Dedifferentiated amniotic fluid mesenchymal stem cell (primary cell): ENCODE measurements around the gene RAB7A.
"Not testable (repeated sequence)": the region's sequence is repeated elsewhere in the genome, so short reads cannot be mapped to it uniquely, and the experiment has no call there.

ENCODE experiments used
- DNase-seq: peaks from one replicate; pipeline ENCODE4 v3.0.0-alpha.2; 2016; ENCODE audit errors: extremely low spot score

Gene RAB7A

DNA sequence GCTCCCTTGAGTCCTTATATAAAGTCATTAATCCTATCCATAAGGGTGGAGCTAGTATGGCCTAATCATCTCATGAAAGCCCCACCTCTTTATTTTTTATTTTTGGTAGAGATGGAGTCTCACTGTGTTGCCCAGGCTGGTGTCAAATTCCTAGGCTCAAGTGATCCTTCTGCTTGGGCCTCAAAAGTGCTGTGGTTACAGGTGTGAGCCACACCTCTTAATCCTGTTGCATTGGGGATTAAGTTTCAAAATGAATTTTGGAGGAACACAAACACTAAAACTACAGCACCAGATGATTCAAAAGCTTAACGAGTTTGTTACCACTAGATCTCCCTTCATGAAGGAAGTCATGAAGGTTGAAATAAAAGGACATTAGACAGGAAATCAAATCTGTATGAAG, 27.7 kb downstream of the RAB7A start:
- DNase-seq: no peak

DNA sequence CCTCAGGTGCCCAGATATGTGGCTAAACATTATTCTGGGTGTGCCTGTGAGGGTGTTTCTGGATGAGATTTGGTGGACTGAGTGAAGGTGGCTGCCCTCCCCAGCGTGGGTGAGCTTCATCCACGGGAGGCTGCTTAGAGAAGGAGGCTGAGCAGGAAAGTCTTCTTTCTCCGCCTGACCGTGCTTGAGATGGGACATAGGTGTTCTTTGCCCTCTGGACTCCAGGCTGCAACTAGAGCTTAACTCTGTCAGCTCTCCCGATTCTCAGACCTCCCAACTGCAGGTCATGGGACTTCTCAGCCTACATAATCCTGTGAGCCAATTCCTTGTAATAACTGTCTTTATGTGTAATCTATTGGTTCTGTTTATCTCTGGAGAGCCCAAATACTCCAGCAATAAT, 34.1 kb downstream of the RAB7A start:
- DNase-seq: no peak

DNA sequence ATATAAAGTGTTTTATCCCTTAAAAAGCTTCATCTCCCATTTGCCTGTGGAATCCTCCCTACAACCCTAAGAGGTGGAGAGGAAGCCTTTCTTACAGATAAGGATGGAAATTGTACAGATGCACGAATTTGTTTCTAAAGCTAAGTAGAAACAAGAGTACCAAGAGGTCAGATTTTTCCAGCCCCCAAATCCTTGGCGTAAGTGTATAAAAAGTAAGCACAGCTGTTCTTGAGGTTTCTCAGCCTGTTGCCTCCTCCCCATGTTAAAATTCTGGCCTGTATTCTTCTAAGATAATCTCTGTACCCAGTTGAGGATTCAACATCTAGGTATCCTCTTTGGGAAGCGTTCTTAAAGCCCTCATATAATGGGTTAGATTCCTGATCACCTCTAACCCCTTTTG, 34.9 kb downstream of the RAB7A start:
- no peak for DNase-seq

DNA sequence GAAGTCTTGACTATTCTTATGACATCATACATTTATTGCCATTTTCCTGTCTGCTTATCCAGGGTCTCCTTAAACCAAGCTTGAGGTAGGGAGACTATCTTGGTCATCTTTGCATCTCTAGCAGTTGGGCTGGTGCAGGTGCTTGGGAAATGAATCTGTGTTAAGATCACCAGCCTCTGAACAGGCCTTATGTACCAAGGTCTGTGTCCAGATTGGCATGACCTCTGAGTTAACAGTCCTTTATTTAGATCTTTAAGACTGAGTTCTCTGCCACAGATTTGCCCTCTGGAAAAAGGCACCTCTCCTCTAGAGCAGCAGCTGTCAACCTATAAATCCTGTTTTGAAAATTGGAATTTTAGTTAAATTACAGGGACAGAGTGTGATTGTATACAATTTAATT, 35.4 kb downstream of the RAB7A start:
- no peak for DNase-seq

DNA sequence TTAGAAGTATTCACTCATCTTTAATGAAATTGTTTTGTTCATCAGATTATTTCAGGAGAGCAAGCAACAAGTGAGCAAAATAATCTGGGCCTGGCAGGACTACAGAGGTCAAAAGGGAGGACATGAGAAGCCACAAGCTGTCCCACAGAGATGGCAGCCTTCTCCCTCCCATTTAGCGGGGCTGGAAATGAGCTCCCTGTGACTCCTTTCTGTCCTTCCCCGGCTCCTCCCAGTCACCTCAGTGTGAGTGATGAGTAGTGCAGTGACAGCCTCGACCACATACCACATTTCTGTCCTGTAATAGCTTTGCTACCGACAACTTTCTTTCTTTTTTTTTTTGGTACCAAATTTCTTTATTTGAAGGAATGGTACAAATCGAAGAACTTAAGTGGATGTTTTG, 38.0 kb downstream of the RAB7A start:
- no peak for DNase-seq

DNA sequence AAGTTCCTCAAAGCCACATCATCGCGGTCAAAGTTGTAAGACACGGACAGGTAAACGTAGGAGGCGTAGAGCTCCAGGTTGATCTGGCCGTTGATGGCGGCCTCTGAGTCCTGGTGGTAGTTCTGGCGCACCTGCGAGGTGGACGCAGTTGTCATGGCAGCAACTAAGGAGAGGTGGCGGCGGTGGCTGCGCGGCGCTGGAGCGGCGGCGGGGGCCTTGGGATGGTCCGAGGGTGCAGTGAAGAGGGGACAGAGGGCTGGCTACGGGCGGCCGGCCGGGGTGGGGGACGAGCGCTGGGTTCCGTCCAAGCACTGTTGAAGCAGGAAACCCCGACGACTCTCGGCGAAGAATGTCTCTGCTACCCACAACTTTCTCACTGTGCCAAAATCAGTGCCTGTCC, 38.9 kb downstream of the RAB7A start:
- no peak for DNase-seq

DNA sequence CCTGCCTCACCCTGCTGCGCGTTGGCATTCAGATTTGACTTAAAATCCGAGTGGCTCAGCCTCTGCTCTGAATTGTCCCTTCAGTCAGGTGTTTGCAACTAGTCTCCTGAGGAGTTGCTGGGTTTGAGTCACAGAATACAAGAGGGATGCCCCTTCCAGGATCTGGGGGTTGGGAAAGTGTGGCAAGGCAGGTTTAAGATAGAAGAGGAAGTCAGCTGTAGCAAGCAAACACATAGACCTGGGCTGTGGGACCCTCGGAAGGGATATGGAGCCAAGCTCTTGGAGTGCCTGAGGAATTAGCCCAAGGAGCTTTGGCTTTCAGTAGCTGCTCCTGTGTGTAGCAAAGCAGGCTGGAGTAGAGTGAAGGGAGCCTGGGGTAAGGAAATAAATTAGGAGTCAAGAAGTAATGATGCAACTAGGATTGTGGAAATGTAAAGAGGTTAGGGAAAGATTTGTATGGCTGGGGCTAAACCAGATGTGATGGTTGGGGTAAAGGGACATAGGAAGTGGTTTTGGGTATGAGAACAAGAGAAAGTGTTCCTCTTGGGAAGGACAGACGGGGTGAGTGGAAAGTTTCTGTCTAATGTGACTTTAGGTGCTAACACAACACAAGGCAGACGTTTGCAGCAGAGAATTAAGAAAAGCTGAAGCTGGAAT, 41.2 kb downstream of the RAB7A start:
- no peak for DNase-seq

DNA sequence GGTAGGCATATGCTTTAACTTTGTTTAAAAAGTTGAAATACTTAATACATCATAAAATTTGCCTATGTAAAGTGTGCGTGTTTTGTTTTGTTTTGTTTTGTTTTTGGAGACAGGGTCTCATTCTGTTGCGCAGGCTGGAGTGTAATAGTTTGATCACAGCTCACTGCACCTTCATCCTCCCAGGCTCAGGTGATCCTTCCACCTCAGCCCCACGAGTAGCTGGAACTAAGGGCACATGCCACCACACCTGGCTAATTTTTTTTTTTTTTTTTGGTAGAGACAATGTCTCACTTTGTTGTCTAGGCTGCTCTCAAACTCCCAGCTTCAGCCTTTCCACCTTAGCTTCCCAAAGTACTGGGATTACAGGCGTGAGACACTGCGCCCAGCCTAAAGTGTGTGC, 42.5 kb downstream of the RAB7A start:
- DNase-seq: no peak

DNA sequence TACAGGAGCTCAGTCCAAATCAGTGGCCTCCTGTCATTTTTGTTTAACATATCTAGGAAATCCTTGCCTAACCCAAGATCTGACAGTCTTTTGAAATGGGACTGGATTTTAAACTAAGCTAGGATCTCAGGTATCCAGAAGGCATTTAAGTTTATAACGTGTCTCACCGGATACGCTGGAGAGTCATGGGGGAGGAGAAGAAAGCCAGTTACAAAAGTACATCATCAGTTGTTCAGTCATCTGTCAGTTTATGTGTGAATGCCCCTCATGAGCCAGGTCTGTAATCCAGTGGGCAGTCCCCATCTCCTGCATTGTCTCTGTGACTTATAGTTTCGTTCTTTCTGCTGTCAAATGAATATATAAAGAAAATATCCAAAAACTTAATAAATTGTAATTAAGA, 44.4 kb downstream of the RAB7A start:
- no peak for DNase-seq

DNA sequence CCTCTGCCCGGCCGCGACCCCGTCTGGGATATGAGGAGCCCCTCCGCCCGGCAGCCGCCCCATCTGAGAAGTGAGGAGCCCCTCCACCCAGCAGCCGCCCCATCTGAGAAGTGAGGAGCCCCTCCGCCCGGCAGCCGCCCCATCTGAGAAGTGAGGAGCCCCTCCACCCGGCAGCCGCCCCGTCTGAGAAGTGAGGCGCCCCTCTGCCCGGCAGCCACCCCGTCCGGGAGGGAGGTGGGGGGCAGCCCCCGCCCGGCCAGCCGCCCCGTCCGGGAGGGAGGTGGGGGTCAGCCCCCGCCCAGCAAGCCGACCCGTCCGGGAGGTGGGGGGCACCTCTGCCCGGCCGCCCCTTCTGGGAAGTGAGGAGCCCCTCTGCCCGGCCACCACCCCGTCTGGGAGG, 47.2 kb downstream of the RAB7A start:
- DNase-seq: not testable (repeated sequence)

DNA sequence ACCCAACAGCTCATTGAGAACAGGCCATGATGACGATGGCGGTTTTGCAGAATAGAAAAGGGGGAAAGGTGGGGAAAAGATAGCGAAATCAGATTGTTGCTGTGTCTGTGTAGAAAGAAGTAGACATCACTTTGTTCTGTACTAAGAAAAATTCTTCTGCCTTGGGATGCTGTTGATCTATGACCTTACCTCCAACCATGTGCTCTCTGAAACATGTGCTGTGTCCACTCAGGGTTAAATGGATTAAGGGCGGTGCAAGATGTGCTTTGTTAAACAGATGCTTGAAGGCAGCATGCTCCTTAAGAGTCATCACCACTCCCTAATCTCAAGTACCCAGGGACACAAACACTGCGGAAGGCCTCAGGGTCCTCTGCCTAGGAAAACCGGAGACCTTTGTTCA, 47.6 kb downstream of the RAB7A start:
- not testable (repeated sequence) for DNase-seq

DNA sequence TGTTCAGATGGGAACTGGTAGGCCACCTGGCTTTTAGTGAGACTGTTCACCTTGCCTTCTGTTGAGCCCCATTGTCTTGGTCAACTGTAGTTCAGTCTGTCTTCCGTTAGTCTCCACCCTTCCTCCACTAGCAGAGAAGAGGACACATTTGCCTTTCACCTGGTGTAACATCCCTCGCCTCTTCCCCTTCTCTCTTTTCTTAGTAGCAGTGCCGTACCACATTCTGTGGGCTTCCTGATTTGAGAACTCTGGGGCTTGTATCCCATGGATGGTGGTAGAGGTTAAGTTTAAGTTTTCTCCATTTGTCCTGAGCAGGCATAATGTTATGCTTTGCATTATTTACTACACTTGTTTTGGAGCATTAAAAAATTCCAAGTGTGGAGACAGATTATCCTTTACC, 49.3 kb downstream of the RAB7A start:
- DNase-seq: no peak

DNA sequence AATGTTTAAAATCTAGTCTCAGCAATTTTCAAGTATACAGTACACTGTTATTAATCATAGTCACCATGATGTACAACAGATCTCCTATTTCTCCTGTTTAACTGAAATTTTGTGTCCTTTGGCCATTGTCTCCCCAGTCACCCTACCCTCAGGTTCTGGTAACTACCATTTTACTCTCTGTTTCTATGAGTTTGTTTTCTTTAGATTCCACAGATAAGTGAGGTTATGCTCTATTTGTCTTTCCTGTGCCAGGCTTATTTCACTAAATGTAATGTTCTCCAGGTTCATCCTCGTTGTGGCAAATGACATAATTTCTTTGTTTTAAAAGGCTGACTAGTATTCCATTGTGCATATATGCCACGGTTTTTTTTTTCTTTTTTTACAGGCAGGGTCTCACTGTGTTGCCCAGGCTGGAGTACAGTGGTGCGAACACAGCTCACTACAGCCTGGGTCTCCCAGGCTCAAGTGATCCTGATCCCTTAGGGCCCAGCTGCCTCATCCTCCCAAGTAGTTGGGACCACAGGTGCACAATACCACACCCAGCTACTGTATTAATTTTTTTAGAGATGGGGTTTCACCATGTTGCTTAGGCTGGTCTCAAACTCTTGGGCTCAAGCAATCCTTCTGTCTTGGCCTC, 50.0 kb downstream of the RAB7A start:
- DNase-seq: no peak

DNA sequence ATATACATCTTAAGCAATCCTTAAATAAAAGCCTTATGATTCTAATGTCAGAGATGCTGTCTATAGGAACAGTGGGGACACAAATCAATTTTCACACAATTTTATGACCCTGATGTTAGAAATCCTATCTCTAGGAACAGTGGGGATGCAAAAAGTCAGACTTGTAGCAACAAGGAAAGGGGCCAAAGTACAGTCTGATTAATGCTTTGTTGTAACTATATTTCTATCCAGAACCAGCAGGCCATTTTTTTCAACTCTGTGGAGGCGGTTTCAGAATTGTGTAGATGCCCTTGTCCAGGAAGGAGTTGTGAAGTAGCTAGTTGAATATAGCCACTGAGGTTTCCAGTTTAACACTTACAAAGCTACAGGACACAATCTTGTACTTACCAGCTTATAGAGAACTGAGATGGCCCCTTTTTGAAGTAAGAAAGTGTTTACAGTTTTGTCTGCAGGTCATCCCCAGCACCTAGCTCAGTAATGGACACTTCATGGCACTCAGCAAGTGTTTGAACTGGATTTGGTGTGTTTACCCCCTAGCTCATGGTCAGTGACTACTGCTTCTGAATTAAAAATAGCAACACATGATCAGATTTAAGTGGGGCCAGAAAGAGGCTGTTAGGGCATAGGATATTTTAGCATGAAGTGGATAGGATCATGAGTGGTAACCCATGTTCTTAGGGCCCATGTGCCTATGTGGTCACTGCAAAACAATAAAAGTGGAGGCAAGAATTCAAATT, 54.3 kb downstream of the RAB7A start:
- DNase-seq: no peak

DNA sequence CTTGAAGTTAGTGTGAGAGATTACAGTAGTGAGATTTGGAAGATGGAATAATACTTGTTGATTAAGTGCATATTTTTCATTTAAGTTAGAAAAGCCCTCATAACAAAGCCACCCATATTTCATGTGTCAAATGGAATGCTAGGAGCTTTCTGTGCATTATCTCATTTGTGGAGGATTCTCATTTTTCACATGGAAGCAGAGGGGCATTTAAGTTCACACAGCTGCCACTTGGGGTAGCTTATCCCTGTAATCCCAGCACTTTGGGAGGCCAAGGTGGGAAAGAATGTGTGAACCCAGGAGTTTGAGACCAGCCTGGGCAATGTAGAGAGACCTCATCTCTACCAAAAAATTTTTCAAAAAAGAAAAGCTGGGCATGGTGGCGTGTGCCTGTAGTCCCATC, 55.2 kb downstream of the RAB7A start:
- no peak for DNase-seq

DNA sequence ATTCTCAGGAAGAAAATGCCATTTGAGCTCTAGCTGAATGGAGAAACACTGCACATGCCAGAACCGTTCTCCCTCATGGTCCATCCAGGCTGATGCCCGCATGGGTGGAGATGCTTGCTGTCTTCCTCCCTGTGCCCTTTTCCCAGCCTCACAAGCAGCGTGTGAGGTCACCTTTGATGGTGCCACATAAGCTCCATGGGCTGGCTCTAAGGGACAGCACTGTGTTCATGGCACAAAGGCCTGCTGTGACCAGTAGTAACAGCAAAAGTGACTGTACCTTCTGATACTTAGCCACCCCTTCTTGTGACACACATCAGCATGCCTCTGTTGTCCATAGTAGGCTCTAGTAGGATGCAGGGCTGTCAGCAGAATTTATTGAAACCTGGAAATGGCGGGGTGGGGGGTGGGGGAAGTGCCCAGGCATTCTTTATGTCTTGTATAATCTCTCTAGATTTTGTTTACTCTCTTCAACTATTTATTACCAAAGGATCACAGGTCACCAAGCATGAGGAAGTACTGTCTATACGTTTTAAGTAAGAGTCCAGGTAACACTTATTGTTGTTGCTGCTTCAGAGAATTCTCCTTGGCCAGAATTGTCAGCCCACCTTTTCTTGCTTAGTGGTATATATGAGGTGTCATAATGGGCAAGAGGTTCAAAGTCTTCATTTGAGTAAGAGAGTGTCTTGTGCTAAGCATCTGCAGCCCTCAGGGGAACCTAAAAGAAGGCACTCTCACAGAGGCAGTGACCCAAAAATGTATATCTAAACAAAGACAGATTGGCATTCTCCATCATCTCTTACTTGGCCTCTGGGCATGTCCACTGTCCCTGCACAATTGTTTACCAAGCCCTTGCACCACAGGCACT, 56.5 kb downstream of the RAB7A start:
- DNase-seq: no peak

DNA sequence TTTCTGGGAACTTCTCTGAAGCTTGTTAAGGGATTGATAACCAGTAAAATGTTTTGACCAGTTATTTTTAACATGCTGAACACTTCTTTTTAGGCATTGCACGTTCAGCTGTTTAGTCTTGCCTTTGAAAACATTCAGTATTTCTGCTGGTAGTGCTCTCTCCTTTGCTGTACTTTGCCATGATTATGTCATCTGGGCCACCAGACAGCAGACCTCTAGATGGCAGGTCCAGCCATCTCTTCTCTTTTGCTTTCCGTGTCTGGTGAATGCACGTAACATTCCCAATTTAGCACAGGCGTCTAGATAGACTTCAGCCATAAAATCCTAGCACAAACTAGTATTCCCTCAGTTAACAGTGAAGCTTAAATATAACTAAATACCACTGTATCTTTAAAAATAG, 57.8 kb downstream of the RAB7A start:
- no peak for DNase-seq

DNA sequence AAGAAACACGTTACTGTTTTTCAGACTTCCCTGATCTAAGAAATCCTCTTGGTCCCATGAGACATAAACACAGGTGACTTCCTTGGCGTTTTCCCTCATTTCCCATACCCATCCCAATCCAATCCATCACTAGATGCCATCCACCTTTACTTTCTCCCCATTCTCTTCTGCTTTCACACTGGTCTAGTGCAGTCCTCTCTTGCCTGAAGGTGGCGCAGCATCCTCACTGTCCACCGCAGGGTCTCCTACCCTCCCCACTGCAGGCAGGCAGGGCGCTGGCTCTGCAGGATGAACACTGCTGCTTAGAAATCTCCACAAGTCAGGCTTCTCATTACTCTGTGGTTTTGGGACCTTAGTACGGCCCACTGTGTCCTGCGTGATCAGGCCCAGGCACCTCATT, 58.2 kb downstream of the RAB7A start:
- DNase-seq: no peak

DNA sequence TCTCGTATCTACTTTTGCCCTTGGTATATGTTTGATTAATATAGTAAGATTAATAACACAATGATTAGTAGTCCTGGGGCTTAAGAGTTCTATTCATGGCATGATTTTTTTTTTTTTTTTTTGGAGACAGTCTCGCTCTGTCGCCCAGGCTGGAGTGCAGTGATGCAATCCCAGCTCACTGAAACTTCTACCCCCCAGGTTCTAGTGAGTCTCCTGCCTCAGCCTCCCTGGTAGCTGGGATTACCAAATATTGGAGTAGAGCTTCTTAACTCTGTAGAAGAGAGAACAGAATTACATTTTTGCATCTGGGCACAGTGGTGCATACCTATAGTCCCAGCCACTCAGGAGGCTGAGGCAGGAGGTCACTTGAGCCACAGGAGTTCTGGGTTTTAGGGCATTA, 58.9 kb downstream of the RAB7A start:
- no peak for DNase-seq

DNA sequence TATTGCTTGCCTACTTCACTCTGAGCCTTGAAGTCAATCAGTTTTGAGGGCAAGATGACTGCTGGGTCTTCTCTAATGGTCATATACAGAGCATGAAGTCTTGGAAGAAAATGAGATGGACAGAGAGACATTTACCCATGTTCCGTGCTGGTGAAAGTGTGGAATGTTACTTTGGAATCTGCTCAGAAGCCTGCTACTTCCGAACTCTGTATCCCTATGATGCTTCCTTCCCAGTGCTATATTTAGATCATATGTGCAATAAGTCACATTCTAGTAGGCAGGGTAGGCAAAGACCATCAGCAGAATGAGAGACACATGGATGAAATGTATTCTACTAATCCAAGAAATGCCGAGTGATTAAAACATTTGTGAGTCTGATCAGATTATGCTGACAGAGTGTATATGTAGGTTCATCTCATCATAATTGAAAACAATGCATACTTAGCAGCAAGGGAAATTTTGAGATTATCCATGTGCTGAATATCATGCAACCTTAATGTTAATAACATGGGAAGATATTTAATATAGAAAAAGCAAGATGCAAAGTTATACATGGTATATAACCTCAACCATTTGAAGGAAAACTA, 60.5 kb downstream of the RAB7A start:
- peak; percentile 45 for DNase-seq

DNA sequence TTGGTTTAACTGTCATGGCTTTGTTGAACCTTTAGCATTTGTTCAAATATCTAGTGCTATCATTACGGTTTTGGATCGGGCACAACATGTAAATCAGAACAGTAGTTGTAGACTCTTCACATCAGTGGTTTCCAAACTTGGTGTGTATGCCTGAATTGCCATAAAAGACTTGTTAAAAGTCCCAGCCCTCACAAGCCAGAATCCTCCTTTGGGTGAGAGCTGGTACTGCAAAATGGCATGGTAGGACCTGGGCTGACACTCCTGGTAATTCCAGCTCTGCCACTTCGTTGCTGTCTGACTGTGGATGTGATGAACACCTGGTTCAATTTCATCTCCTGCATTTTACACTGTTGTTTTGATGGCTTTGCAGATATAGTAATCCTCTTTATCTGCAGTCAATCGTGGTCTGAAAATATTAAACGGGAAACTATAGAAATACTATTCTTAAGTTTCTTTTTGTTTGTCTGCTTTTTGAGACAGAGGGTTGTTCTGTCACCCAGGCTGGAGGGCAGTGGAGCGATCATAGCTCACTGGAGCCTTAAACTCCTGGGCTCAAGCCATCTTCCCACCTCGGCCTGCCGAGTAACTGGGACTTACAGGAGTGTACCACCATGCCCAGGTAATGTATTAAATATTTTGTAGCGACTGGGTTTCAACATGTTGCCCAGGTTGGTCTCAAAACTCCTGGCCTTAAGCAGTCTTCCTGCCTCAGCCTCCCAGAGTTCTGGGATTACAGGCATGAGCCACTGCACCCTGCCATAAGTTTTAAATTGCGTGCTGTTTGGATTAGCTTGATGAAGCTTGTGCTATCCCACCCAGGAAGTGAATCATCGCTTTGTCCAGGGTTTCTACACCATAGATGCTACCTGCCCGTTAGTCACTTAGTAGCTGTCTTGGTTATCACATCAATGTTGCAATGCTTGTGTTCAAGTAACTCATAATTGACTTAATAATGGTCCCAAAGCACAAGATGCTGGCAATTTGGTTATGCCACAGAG, 61.6 kb downstream of the RAB7A start:
- DNase-seq: no peak
